Natural killer cell (primary cell): ENCODE results near the gene ALK. TPM values are rescaled to one million over a fixed set of nuclear protein-coding genes. Genes with fewer than 3 reads are reported as not detected.

Experiments used
- ATAC-seq, 3 donors: fragments of 150-1000 bp in 2 of 3; fragments of 200-7000 bp in 1 of 3; cut with Tn5 transposase; 1 replicate in 1 of 3; 2 replicates in 2 of 3; pipeline ENCODE4 v1.10.0; 2021; ENCODE audit warnings: mild to moderate bottlenecking in 2 of 3, moderate library complexity in 2 of 3
- DNase-seq, 2 donors: peaks; one replicate each; pipeline versions ENCODE4 v3.0.0 to v3.0.0-alpha.2; 2013 to 2021; ENCODE audit warnings: mixed read lengths in 1 of 2
- H3K27ac ChIP-seq: one replicate; pipeline ENCODE4 v1.5.1; 2013; ENCODE audit warnings: mild to moderate bottlenecking, low read length
- H3K27me3 ChIP-seq: one replicate; pipeline ENCODE4 v1.6.1; 2013; ENCODE audit warnings: low read length; ENCODE audit not compliant: control insufficient read depth, insufficient read depth
- H3K36me3 ChIP-seq: one replicate; pipeline ENCODE4 v1.6.1; 2013; ENCODE audit warnings: low read length; ENCODE audit not compliant: control insufficient read depth, insufficient read depth
- H3K4me1 ChIP-seq: one replicate; pipeline ENCODE4 v1.6.1; 2013; ENCODE audit warnings: low read length; ENCODE audit not compliant: control insufficient read depth, insufficient read depth
- H3K4me3 ChIP-seq: one replicate; pipeline ENCODE4 v1.5.1; 2013; ENCODE audit warnings: low read length
- H3K9me3 ChIP-seq: one replicate; pipeline ENCODE4 v1.6.1; 2013; ENCODE audit warnings: low read length; ENCODE audit not compliant: control insufficient read depth, insufficient read depth
- H3K27ac Mint-ChIP-seq, 2 donors: one replicate each; pipeline ENCODE4 v1.8.0; 2022; ENCODE audit warnings: mild to moderate bottlenecking in 2 of 2, mixed read lengths in 2 of 2, moderate library complexity in 1 of 2
- H3K27me3 Mint-ChIP-seq, 2 donors: one replicate each; pipeline ENCODE4 v1.8.0; 2022; ENCODE audit warnings: low read depth in 2 of 2, mixed read lengths in 2 of 2
- H3K36me3 Mint-ChIP-seq: one replicate; pipeline ENCODE4 v1.8.0; 2022; ENCODE audit warnings: mixed read lengths
- H3K4me1 Mint-ChIP-seq, 2 donors: one replicate each; pipeline ENCODE4 v1.8.0; 2022; ENCODE audit warnings: mixed read lengths in 2 of 2
- H3K4me3 Mint-ChIP-seq: one replicate; pipeline ENCODE4 v1.8.0; 2022; ENCODE audit warnings: mild to moderate bottlenecking, moderate library complexity, mixed read lengths
- H3K9me3 Mint-ChIP-seq, 2 donors: one replicate each; pipeline ENCODE4 v1.8.0; 2022; ENCODE audit warnings: mixed read lengths in 2 of 2
- CTCF ChIP-seq: fragments of 200-600 bp; IDR thresholded peaks from one replicate; pipeline ENCODE4 v1.8.0; 2022; ENCODE audit warnings: antibody characterized with exemption
- WGBS: methylation state at CpG from one replicate; pipeline ENCODE4 v1.1.7; 2013; ENCODE audit warnings: missing lambda C conversion rate; ENCODE audit not compliant: insufficient coverage; 5-methylcytosine and 5-hydroxymethylcytosine counted together
- intact Hi-C: fragments of 100-400 bp; cut with micrococcal nuclease; formaldehyde crosslinking; loops from one replicate; pipeline ENCODE4 v1.14.2; 2022
- total RNA-seq, 4 donors: library from RNA; stranded (reverse); fragments of 120-200 nt in 1 of 4; gene quantifications; one replicate each; pipeline versions ENCODE4 v1.2.3 to v1.2.4, GENCODE V29; 2013 to 2022

Gene ALK
- total RNA-seq, 3 donors from 2014 or later (not counting 1 experiment from before 2014, with no cell fraction given), result not detected

GRCh38 chr2:29733213-29733612, 188.2 kb downstream of the ALK start:
- Histone ChIP-seq H3K4me1 (no peaks in the 10 kb centered on the region), H3K36me3 (no peaks in the 10 kb centered on the region), H3K27me3 (no peaks in the 10 kb centered on the region), H3K27ac (no peak overlapping the region), H3K4me3 (no peak overlapping the region), H3K9me3 (no peaks in the 10 kb centered on the region)
- Mint-ChIP-seq H3K9me3 (no peaks in the 10 kb centered on the region), H3K4me1 (no peaks in the 10 kb centered on the region), H3K4me3 (no peak overlapping the region), H3K27ac (no peak overlapping the region), H3K27me3 (peaks cover 6 to 21% of the 10 kb centered on the region in 2 donors), H3K36me3 (no peaks in the 10 kb centered on the region)
- no peak for ATAC-seq
- intact Hi-C loops, result no loop called here
- no peak for TF ChIP-seq CTCF
- no peak for DNase-seq
- WGBS, result 80% methylated on average over 1 of the region's 1 CpG

GRCh38 chr2:29731948-29732347, 189.4 kb downstream of the ALK start:
- no peaks in the 10 kb centered on the region for H3K9me3 Mint-ChIP-seq
- no peak for DNase-seq
- no peak overlapping the region for H3K4me3 Mint-ChIP-seq
- no peak for TF ChIP-seq CTCF
- Histone ChIP-seq H3K4me1 (no peaks in the 10 kb centered on the region), H3K27ac (no peak overlapping the region), H3K4me3 (no peak overlapping the region), H3K9me3 (no peaks in the 10 kb centered on the region), H3K27me3 (no peaks in the 10 kb centered on the region), H3K36me3 (no peaks in the 10 kb centered on the region)
- no peak for ATAC-seq
- no peak overlapping the region for H3K27ac Mint-ChIP-seq
- no peaks in the 10 kb centered on the region for H3K36me3 Mint-ChIP-seq
- intact Hi-C loops, result no loop called here
- WGBS, result 100% methylated on average over 1 of the region's 2 CpGs
- H3K27me3 Mint-ChIP-seq, result peaks cover 2 to 13% of the 10 kb centered on the region in 2 donors
- H3K4me1 Mint-ChIP-seq, result no peaks in the 10 kb centered on the region

- Mint-ChIP-seq H3K4me1 (no peaks in the 10 kb centered on the region), H3K27ac (no peak overlapping the region), H3K36me3 (no peaks in the 10 kb centered on the region), H3K4me3 (no peak overlapping the region), H3K27me3 (peaks cover 0 to 2% of the 10 kb centered on the region in 2 donors), H3K9me3 (no peaks in the 10 kb centered on the region)
- no peak for ATAC-seq
- no peaks in the 10 kb centered on the region for H3K9me3 ChIP-seq
- 90% methylated on average over 7 of the region's 7 CpGs for WGBS
- no peaks in the 10 kb centered on the region for H3K27me3 ChIP-seq
- H3K4me3 ChIP-seq, result no peak overlapping the region
- intact Hi-C loops, result no loop called here
- no peak overlapping the region for H3K27ac ChIP-seq
- DNase-seq, result no peak
- TF ChIP-seq CTCF, result no peak
- H3K36me3 ChIP-seq, result no peaks in the 10 kb centered on the region
- no peaks in the 10 kb centered on the region for H3K4me1 ChIP-seq
These were observed 191.5 kb downstream of the ALK start for GRCh38 chr2:29729932-29730331.

GRCh38 chr2:29729401-29729800, 192.0 kb downstream of the ALK start:
- Histone ChIP-seq H3K27ac (no peak overlapping the region), H3K27me3 (no peaks in the 10 kb centered on the region), H3K4me1 (no peaks in the 10 kb centered on the region), H3K9me3 (no peaks in the 10 kb centered on the region), H3K4me3 (no peak overlapping the region), H3K36me3 (no peaks in the 10 kb centered on the region)
- H3K36me3 Mint-ChIP-seq, result no peaks in the 10 kb centered on the region
- H3K27ac Mint-ChIP-seq, result no peak overlapping the region
- no peak overlapping the region for H3K4me3 Mint-ChIP-seq
- intact Hi-C loops, result no loop called here
- H3K9me3 Mint-ChIP-seq, result no peaks in the 10 kb centered on the region
- peaks cover 0 to 2% of the 10 kb centered on the region in 2 donors for H3K27me3 Mint-ChIP-seq
- no peak for TF ChIP-seq CTCF
- DNase-seq (no peak), ATAC-seq (no peak)
- whole genome bisulfite sequencing, result 6% methylated on average over 5 of the region's 7 CpGs
- no peaks in the 10 kb centered on the region for H3K4me1 Mint-ChIP-seq
